Nephron (organoid): ENCODE results near the gene SLC22A6.
A peak's percentile ranks its signal among the peaks of the same experiment; 100 is the strongest.

ENCODE experiments used
- H3K27ac Mint-ChIP-seq, 3 experiments: 2 replicates each; pipeline ENCODE4 v1.8.0; 2020; ENCODE audit warnings: mixed read lengths in 3 of 3, mild to moderate bottlenecking in 2 of 3, moderate library complexity in 1 of 3
- H3K27me3 Mint-ChIP-seq: 2 replicates; pipeline ENCODE4 v1.8.0; 2021; ENCODE audit warnings: low read depth, mild to moderate bottlenecking, moderate library complexity, mixed read lengths
- H3K36me3 Mint-ChIP-seq: 2 replicates; pipeline ENCODE4 v1.8.0; 2020; ENCODE audit warnings: low read depth, mixed read lengths
- H3K4me1 Mint-ChIP-seq: 2 replicates; pipeline ENCODE4 v1.8.0; 2020; ENCODE audit warnings: mixed read lengths
- H3K4me3 Mint-ChIP-seq, 3 experiments: 2 replicates each; pipeline ENCODE4 v1.8.0; 2020; ENCODE audit warnings: mild to moderate bottlenecking in 3 of 3, mixed read lengths in 3 of 3, moderate library complexity in 2 of 3
- H3K9me3 Mint-ChIP-seq: 2 replicates; pipeline ENCODE4 v1.8.0; 2020; ENCODE audit warnings: mixed read lengths
- CTCF ChIP-seq, 3 experiments: fragments of 200-600 bp; sonication (generic); IDR thresholded peaks; one replicate each; pipeline ENCODE4 v1.5.0; 2021; ENCODE audit warnings: antibody characterized with exemption in 3 of 3; ENCODE audit not compliant: unreplicated experiment in 3 of 3

SLC22A6 gene

GRCh38 chr11:63020671-63021291, 36.0 kb upstream of the SLC22A6 start:
- Mint-ChIP-seq H3K27ac (no peak overlapping the region), H3K36me3 (no peaks in the 10 kb centered on the region), H3K4me3 (no peak overlapping the region), H3K27me3 (peaks cover 20% of the 10 kb centered on the region), H3K4me1 (peaks cover 33% of the 10 kb centered on the region), H3K9me3 (no peaks in the 10 kb centered on the region)
- TF ChIP-seq CTCF (IDR thresholded peaks at IDR 0.05; ENCODE audit: unreplicated experiment in 3 of 3), result peak; percentile 23 to 48 (median 29)

GRCh38 chr11:63019506-63019905, 34.7 kb upstream of the SLC22A6 start:
- Mint-ChIP-seq H3K27ac (no peak overlapping the region), H3K9me3 (no peaks in the 10 kb centered on the region), H3K4me1 (peaks cover 40% of the 10 kb centered on the region), H3K4me3 (no peak overlapping the region), H3K36me3 (no peaks in the 10 kb centered on the region), H3K27me3 (peaks cover 27% of the 10 kb centered on the region)
- TF ChIP-seq CTCF (IDR thresholded peaks at IDR 0.05; ENCODE audit: unreplicated experiment in 3 of 3), result no peak

- peak overlapping the region in 2 of 3 experiments; percentile 21 to 66 for H3K27ac Mint-ChIP-seq
- H3K4me1 Mint-ChIP-seq, result peaks cover 35% of the 10 kb centered on the region
- H3K4me3 Mint-ChIP-seq, result no peak overlapping the region
- H3K27me3 Mint-ChIP-seq, result peaks cover 38% of the 10 kb centered on the region
- TF ChIP-seq CTCF (IDR thresholded peaks at IDR 0.05; ENCODE audit: unreplicated experiment in 3 of 3), result no peak
- H3K36me3 Mint-ChIP-seq, result no peaks in the 10 kb centered on the region
- H3K9me3 Mint-ChIP-seq, result no peaks in the 10 kb centered on the region
Observed at GRCh38 chr11:63017306-63017974, 32.7 kb upstream of the SLC22A6 start.

GRCh38 chr11:63015521-63016215, 30.9 kb upstream of the SLC22A6 start, which contains the start of gene SLC22A8:
SLC22A8 (minus strand) TSS chr11:63015841; CDS start chr11:63014958, 883 bp downstream.
- H3K27ac Mint-ChIP-seq, result no peak within 1 kb of the TSS
- no peaks in the 10 kb centered on the region for H3K9me3 Mint-ChIP-seq
- peaks cover 33% of the 10 kb centered on the region for H3K27me3 Mint-ChIP-seq
- TF ChIP-seq CTCF (IDR thresholded peaks at IDR 0.05; ENCODE audit: unreplicated experiment in 3 of 3), result no peak
- peaks cover 24% of the 10 kb centered on the region for H3K4me1 Mint-ChIP-seq
- H3K4me3 Mint-ChIP-seq, result no peak within 1 kb of the TSS
- no peaks in the 10 kb centered on the region for H3K36me3 Mint-ChIP-seq

GRCh38 chr11:63014408-63015055, 29.8 kb upstream of the SLC22A6 start:
- no peak for TF ChIP-seq CTCF (IDR thresholded peaks at IDR 0.05; ENCODE audit: unreplicated experiment in 3 of 3)
- Mint-ChIP-seq H3K27ac (no peak overlapping the region), H3K9me3 (no peaks in the 10 kb centered on the region), H3K36me3 (no peaks in the 10 kb centered on the region), H3K4me3 (no peak overlapping the region), H3K27me3 (peaks cover 37% of the 10 kb centered on the region), H3K4me1 (peaks cover 24% of the 10 kb centered on the region)
